H4 (cell line): ENCODE measurements around the gene NDRG4. TPM values are rescaled to one million over a fixed set of nuclear protein-coding genes. Genes with fewer than 3 reads are reported as not detected.
A peak's percentile ranks its signal among the peaks of the same experiment; 100 is the strongest.

Source experiments
- DNase-seq: peaks from one replicate; pipeline ENCODE4 v3.0.0-alpha.2; 2015; ENCODE audit warnings: low spot score
- total RNA-seq: library from RNA; depleted of rRNA; stranded (reverse); fragments of >200 nt; shearing (Covaris generic); gene quantifications from 2 replicates; pipeline ENCODE4 v1.2.3, GENCODE V29; 2014; rRNA removed

The NDRG4 gene
- total RNA-seq = 30.0 and 31.6 TPM in 2 replicates

GRCh38 chr16:58499615-58500351 is at the start of gene NDRG4:
Gene NDRG4, plus strand, starts transcription at chr16:58500143. Its CDS starts 106 bp downstream, at chr16:58500249.
- DNase-seq = peak; percentile 90

GRCh38 chr16:58450590-58450989 is 49.4 kb upstream of the NDRG4 start:
- DNase-seq = no peak

GRCh38 chr16:58451265-58451689 is 48.7 kb upstream of the NDRG4 start:
- DNase-seq = no peak

GRCh38 chr16:58451945-58452401 is 48.0 kb upstream of the NDRG4 start:
- DNase-seq = no peak

- no peak for DNase-seq
These were observed 47.3 kb upstream of the NDRG4 start for GRCh38 chr16:58452640-58453039.

- DNase-seq = no peak
These were observed 45.8 kb upstream of the NDRG4 start for GRCh38 chr16:58454178-58454577.

GRCh38 chr16:58454856-58455255 is 45.1 kb upstream of the NDRG4 start:
- DNase-seq = no peak

GRCh38 chr16:58455750-58456149 is 44.2 kb upstream of the NDRG4 start:
- no peak for DNase-seq

GRCh38 chr16:58456193-58456592 is 43.8 kb upstream of the NDRG4 start:
- no peak for DNase-seq

- DNase-seq = no peak
These were observed 41.2 kb upstream of the NDRG4 start for GRCh38 chr16:58458606-58459343.

GRCh38 chr16:58459344-58460218 is 40.4 kb upstream of the NDRG4 start:
- peak; percentile 72 for DNase-seq

- DNase-seq = no peak
These were observed 39.7 kb upstream of the NDRG4 start for GRCh38 chr16:58460219-58460610.

GRCh38 chr16:58461056-58461455 is 38.9 kb upstream of the NDRG4 start:
- no peak for DNase-seq

GRCh38 chr16:58461640-58462039 is 38.3 kb upstream of the NDRG4 start:
- no peak for DNase-seq

- DNase-seq = no peak
These were observed 37.9 kb upstream of the NDRG4 start for GRCh38 chr16:58462089-58462488.

GRCh38 chr16:58462499-58462996 is 37.4 kb upstream of the NDRG4 start:
- DNase-seq = no peak

- DNase-seq = no peak
These were observed 36.7 kb upstream of the NDRG4 start for GRCh38 chr16:58462997-58463941.

- no peak for DNase-seq
These were observed 35.7 kb upstream of the NDRG4 start for GRCh38 chr16:58464047-58464915.

GRCh38 chr16:58464916-58465731 is 34.8 kb upstream of the NDRG4 start:
- no peak for DNase-seq
